Measurements from ENCODE around the gene RNF17. TPM values are rescaled to one million over a fixed set of nuclear protein-coding genes. Genes with fewer than 3 reads are reported as not detected.

The RNF17 gene
- total and polyA plus RNA-seq, 4 donors, result 0.08 to 0.14 TPM; not detected in 2

GRCh38 chr13:24860770-24861169 is 96.8 kb downstream of the RNF17 start (continued):
- TF ChIP-seq REST (IDR thresholded peaks at IDR 0.05), result no peak
- TF ChIP-seq FOXA2 (IDR thresholded peaks at IDR 0.05), result no peak
- no peak for TF ChIP-seq HNF4A (conservative IDR thresholded peaks at IDR 0.05)
- TF ChIP-seq SP1 (IDR thresholded peaks at IDR 0.05), result no peak

GRCh38 chr13:24861617-24862362 is 97.8 kb downstream of the RNF17 start:
- no peak for TF ChIP-seq SP1 (IDR thresholded peaks at IDR 0.05)
- no peak for TF ChIP-seq HNF4G (IDR thresholded peaks at IDR 0.05)
- no peak for TF ChIP-seq ZBTB33 (IDR thresholded peaks at IDR 0.05)
- no peak for TF ChIP-seq NR2F2 (IDR thresholded peaks at IDR 0.05)
- no peak for TF ChIP-seq ATF3 (IDR thresholded peaks at IDR 0.05)
- TF ChIP-seq HNF4A (conservative IDR thresholded peaks at IDR 0.05), result no peak
- TF ChIP-seq TAF1 (conservative IDR thresholded peaks at IDR 0.05), result no peak
- no peak for TF ChIP-seq RXRA (IDR thresholded peaks at IDR 0.05)
- no peak for TF ChIP-seq EGR1 (IDR thresholded peaks at IDR 0.05; ENCODE audit: low read depth in 2 of 2)
- H3K4me3 ChIP-seq (ENCODE audit: low read depth in 1 of 3, low read length in 3 of 3), result no peak overlapping the region
- no peak overlapping the region for H3K9ac ChIP-seq (ENCODE audit: low read depth in 1 of 2, low read length in 2 of 2)
- H3K27me3 ChIP-seq (ENCODE audit: control insufficient read depth in 4 of 4, insufficient read depth in 4 of 4, low read length in 3 of 4), result peaks cover 0 to 2% (median 0%) of the 10 kb centered on the region in 4 donors
- WGBS, result 89% methylated on average over 8 of the region's 8 CpGs
- H3K9me3 ChIP-seq (ENCODE audit: control insufficient read depth in 4 of 4, low read length in 3 of 4), result no peaks in the 10 kb centered on the region
- H3K36me3 ChIP-seq (ENCODE audit: control insufficient read depth in 4 of 4, insufficient read depth in 3 of 4, low read depth in 1 of 4, low read length in 3 of 4), result no peaks in the 10 kb centered on the region
- no peak for DNase-seq (ENCODE audit: low spot score)
- H3K27ac ChIP-seq (ENCODE audit: low read depth in 1 of 2, low read length in 2 of 2), result no peak overlapping the region
- H3K4me1 ChIP-seq (ENCODE audit: control insufficient read depth in 4 of 4, insufficient read depth in 4 of 4, low read length in 3 of 4), result no peaks in the 10 kb centered on the region

DNA sequence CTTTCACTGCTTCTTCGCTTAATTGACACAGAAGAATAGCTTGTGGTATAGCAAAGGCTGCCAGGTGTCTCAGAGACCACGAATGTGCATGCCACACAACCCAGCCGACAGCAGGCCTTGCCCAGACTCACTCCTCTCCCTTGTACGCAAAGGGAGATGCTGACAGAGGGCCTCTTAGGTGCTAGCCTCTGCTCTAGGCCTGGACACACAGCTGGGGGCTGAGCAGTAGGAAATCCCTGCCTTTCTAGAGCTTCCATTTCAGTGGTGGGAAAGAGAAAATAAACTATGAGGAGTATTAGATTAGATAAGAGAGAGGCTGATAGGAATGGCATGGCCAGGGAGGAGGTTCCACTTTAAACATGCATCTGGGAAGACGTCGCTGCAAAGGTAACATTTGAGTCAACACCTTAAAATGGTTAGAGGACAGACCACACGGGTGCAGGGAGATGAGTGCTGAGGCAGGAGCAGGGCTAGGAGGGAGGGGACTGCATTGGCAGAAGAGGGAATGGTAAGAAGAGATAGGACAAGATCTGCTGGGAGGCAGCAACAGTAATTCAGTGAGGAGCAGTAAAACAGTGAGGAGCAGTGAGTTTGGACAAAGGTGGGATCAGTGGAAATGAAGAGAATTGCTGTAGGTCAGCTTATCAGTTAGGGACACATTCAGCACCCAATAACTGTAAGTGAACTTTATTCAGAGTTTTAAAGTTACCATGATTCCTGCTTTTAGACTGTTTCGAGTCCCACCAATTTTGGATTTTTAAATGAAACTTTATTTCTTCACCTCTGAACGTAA is 100.0 kb downstream of the RNF17 start:
- no peaks in the 10 kb centered on the region for H3K4me1 ChIP-seq (ENCODE audit: control insufficient read depth in 4 of 4, insufficient read depth in 4 of 4, low read length in 3 of 4)
- H3K36me3 ChIP-seq (ENCODE audit: control insufficient read depth in 4 of 4, insufficient read depth in 3 of 4, low read depth in 1 of 4, low read length in 3 of 4), result no peaks in the 10 kb centered on the region
- WGBS, result 67% methylated on average over 9 of the region's 9 CpGs
- DNase-seq (ENCODE audit: low spot score), result no peak
- H3K27ac ChIP-seq (ENCODE audit: low read depth in 1 of 2, low read length in 2 of 2), result no peak overlapping the region
- no peak overlapping the region for H3K4me3 ChIP-seq (ENCODE audit: low read depth in 1 of 3, low read length in 3 of 3)
- no peaks in the 10 kb centered on the region for H3K27me3 ChIP-seq (ENCODE audit: control insufficient read depth in 4 of 4, insufficient read depth in 4 of 4, low read length in 3 of 4)
- H3K9me3 ChIP-seq (ENCODE audit: control insufficient read depth in 4 of 4, low read length in 3 of 4), result no peaks in the 10 kb centered on the region
- no peak overlapping the region for H3K9ac ChIP-seq (ENCODE audit: low read depth in 1 of 2, low read length in 2 of 2)
- no peak for TF ChIP-seq ATF3 (IDR thresholded peaks at IDR 0.05)
- TF ChIP-seq RXRA (IDR thresholded peaks at IDR 0.05), result no peak
- TF ChIP-seq HNF4A (conservative IDR thresholded peaks at IDR 0.05), result no peak
- no peak for TF ChIP-seq RAD21 (IDR thresholded peaks at IDR 0.05)
